HG03460 (cell line): ENCODE data around the gene RNF224.

ENCODE experiments used
- ATAC-seq: cut with Tn5 transposase; IDR thresholded peaks from one replicate; pipeline ENCODE4 v1.9.1; 2021; ENCODE audit not compliant: unreplicated experiment

The RNF224 gene

GRCh38 chr9:137225699-137226331, 1.5 kb upstream of the RNF224 start:
- no peak for ATAC-seq

GRCh38 chr9:137226338-137227053, 806 bp upstream of the RNF224 start:
- no peak for ATAC-seq

GRCh38 chr9:137227853-137228505, 677 bp downstream of the RNF224 start:
- no peak for ATAC-seq

GRCh38 chr9:137228506-137228967, 1.2 kb downstream of the RNF224 start:
- ATAC-seq = no peak

GRCh38 chr9:137228968-137229896, 1.9 kb downstream of the RNF224 start:
- no peak for ATAC-seq

GRCh38 chr9:137229903-137230704, 2.8 kb downstream of the RNF224 start:
- no peak for ATAC-seq

GRCh38 chr9:137230705-137231371, 3.5 kb downstream of the RNF224 start, which contains the start of gene SLC34A3:
TSS of gene SLC34A3 (plus strand) at chr9:137230901. CDS start at chr9:137231703, 802 bp downstream.
- ATAC-seq = no peak

- ATAC-seq = no peak
Measured at GRCh38 chr9:137231372-137232039, 4.2 kb downstream of the RNF224 start.

GRCh38 chr9:137232101-137232500, 4.8 kb downstream of the RNF224 start:
- no peak for ATAC-seq

GRCh38 chr9:137232510-137232909, 5.2 kb downstream of the RNF224 start:
- no peak for ATAC-seq

GRCh38 chr9:137233143-137233980, 6.1 kb downstream of the RNF224 start:
- no peak for ATAC-seq

- ATAC-seq = no peak
Measured at GRCh38 chr9:137234055-137234697, 6.9 kb downstream of the RNF224 start.

- ATAC-seq = no peak
Measured at GRCh38 chr9:137234758-137235423, 7.6 kb downstream of the RNF224 start.

- no peak for ATAC-seq
Measured at GRCh38 chr9:137235424-137236237, 8.3 kb downstream of the RNF224 start.

- ATAC-seq = no peak
Measured at GRCh38 chr9:137236238-137236935, 9.1 kb downstream of the RNF224 start.
